A549 (cell line): Measurements from ENCODE around the gene SYNJ2BP. TPM values are rescaled to one million over a fixed set of nuclear protein-coding genes. Genes with fewer than 3 reads are reported as not detected.

Source experiments
- ATAC-seq, 2 experiments: fragments of 200-7000 bp in 1 of 2; fragments of >200 bp in 1 of 2; cut with Nextera tagmentation in 1 of 2; cut with Tn5 transposase in 1 of 2; 3 replicates each; pipeline versions ENCODE4 v1.8.0 to v1.9.1; 2018 to 2020; ENCODE audit warnings: mild to moderate bottlenecking in 1 of 2, moderate library complexity in 1 of 2
- CTCF ChIA-PET: fragments of 300-600 bp; sonication (Branson Sonifier 250); formaldehyde crosslinking; extraction: SDS; loops from one replicate; lab custom pipeline; 2021; ENCODE audit warnings: antibody characterized with exemption, inconsistent platforms; lab: Yijun Ruan, JAX
- POLR2A ChIA-PET: fragments of 350-600 bp; formaldehyde crosslinking; extraction: SDS; loops from one replicate; lab custom pipeline; 2021; ENCODE audit warnings: antibody characterized with exemption, inconsistent platforms; lab: Yijun Ruan, JAX
- DNase-seq, 2 experiments: peaks; one replicate each; pipeline versions ENCODE4 v3.0.0 to v3.0.0-alpha.2; 2011 to 2016; ENCODE audit warnings: low read depth in 1 of 2, low spot score in 1 of 2
- FAIRE-seq: peaks from 2 replicates; lab custom pipeline; 2011; peaks lifted over from hg19 to GRCh38; lab: Jason Lieb, UNC
- H3K27ac ChIP-seq, 2 experiments: fragments of >200 bp; sonication (Bioruptor Twin); formaldehyde crosslinking; 3 replicates each; pipeline ENCODE4 v1.5.1; 2016 to 2017
- H3K4me1 ChIP-seq: fragments of >200 bp; sonication (Bioruptor Twin); formaldehyde crosslinking; 3 replicates; pipeline ENCODE4 v1.6.1; 2016
- H3K4me2 ChIP-seq: fragments of >200 bp; sonication (Bioruptor Twin); formaldehyde crosslinking; 3 replicates; pipeline ENCODE4 v1.6.1; 2016
- H3K4me3 ChIP-seq: fragments of >200 bp; sonication (Bioruptor Twin); formaldehyde crosslinking; 3 replicates; pipeline ENCODE4 v1.5.1; 2016
- H3K9me3 ChIP-seq: fragments of >200 bp; sonication (Bioruptor Twin); formaldehyde crosslinking; 3 replicates; pipeline ENCODE4 v1.6.1; 2016
- ATOH8 ChIP-seq: fragments of 250-450 bp; sonication (Bioruptor Pico); IDR thresholded peaks from 2 replicates; pipeline ENCODE4 v1.5.0; 2020; ENCODE audit warnings: low read depth, mild to moderate bottlenecking, moderate library complexity
- BCL3 ChIP-seq: fragments of >200 bp; sonication (Bioruptor Twin); formaldehyde crosslinking; IDR thresholded peaks from 3 replicates; pipeline ENCODE4 v1.6.1; 2016
- CHD4 ChIP-seq: fragments of 200-600 bp; sonication (generic); IDR thresholded peaks from 2 replicates; pipeline ENCODE4 v1.6.1; 2016; ENCODE audit warnings: antibody characterized with exemption, mild to moderate bottlenecking, borderline replicate concordance
- EHF ChIP-seq: fragments of 250-450 bp; sonication (Bioruptor Pico); IDR thresholded peaks from 2 replicates; pipeline ENCODE4 v1.5.0; 2020; ENCODE audit warnings: mild to moderate bottlenecking
- EP300 ChIP-seq, 2 experiments: fragments of >200 bp; sonication (Bioruptor Twin); formaldehyde crosslinking; IDR thresholded peaks; 2 replicates in 1 of 2; 3 replicates in 1 of 2; pipeline ENCODE4 v1.6.1; 2016 to 2017
- ESRRA ChIP-seq: fragments of 150-350 bp; IDR thresholded peaks from 2 replicates; pipeline ENCODE4 v1.6.1; 2014; ENCODE audit warnings: mild to moderate bottlenecking, low read length, borderline replicate concordance
- FOSL2 ChIP-seq, 2 experiments: fragments of 450-650 bp in 1 of 2; fragments of >200 bp in 1 of 2; sonication (Bioruptor Twin) in 1 of 2; formaldehyde crosslinking; IDR thresholded peaks; 2 replicates each; pipeline versions ENCODE4 v1.5.0 to v1.6.1; 2016 to 2020; ENCODE audit warnings: mild to moderate bottlenecking in 1 of 2, moderate library complexity in 1 of 2
- FOXS1 ChIP-seq: fragments of 250-450 bp; sonication (Bioruptor Pico); IDR thresholded peaks from 2 replicates; pipeline ENCODE4 v1.5.0; 2020; ENCODE audit warnings: mild to moderate bottlenecking, moderate library complexity
- HDAC2 ChIP-seq: fragments of 200-600 bp; sonication (generic); IDR thresholded peaks from 2 replicates; pipeline ENCODE4 v1.6.1; 2016
- HES2 ChIP-seq: fragments of >200 bp; sonication (Bioruptor Twin); formaldehyde crosslinking; IDR thresholded peaks from 2 replicates; pipeline ENCODE4 v1.6.1; 2016
- HEYL ChIP-seq: fragments of 250-450 bp; sonication (Bioruptor Pico); IDR thresholded peaks from 2 replicates; pipeline ENCODE4 v1.8.0; 2021; ENCODE audit warnings: mild to moderate bottlenecking, moderate library complexity
- HOXA7 ChIP-seq: fragments of 250-450 bp; sonication (Bioruptor Pico); IDR thresholded peaks from 2 replicates; pipeline ENCODE4 v1.5.0; 2020; ENCODE audit warnings: mild to moderate bottlenecking, moderate library complexity
- HOXB5 ChIP-seq: fragments of 250-450 bp; sonication (Bioruptor Pico); IDR thresholded peaks from 2 replicates; pipeline ENCODE4 v1.5.0; 2020; ENCODE audit warnings: mild to moderate bottlenecking, moderate library complexity
- JUN ChIP-seq, 2 experiments: fragments of >200 bp; sonication (Bioruptor Twin); formaldehyde crosslinking; IDR thresholded peaks; 2 replicates in 1 of 2; 3 replicates in 1 of 2; pipeline ENCODE4 v1.6.1; 2016 to 2017
- KDM1A ChIP-seq: fragments of 200-600 bp; sonication (generic); IDR thresholded peaks from 2 replicates; pipeline ENCODE4 v1.6.1; 2016; ENCODE audit warnings: low read depth, mild to moderate bottlenecking
- KDM5A ChIP-seq: fragments of 200-600 bp; sonication (generic); IDR thresholded peaks from 2 replicates; pipeline ENCODE4 v1.6.1; 2016; ENCODE audit warnings: antibody characterized with exemption, mild to moderate bottlenecking
- MAFK ChIP-seq: fragments of 450-650 bp; IDR thresholded peaks from 2 replicates; pipeline ENCODE4 v1.6.1; 2014; ENCODE audit not compliant: partially characterized antibody
- MAX ChIP-seq: IDR thresholded peaks from 2 replicates; pipeline ENCODE4 v1.6.1; 2012
- MAZ ChIP-seq: fragments of 150-350 bp; IDR thresholded peaks from 2 replicates; pipeline ENCODE4 v1.6.1; 2014; ENCODE audit warnings: antibody characterized with exemption, low read depth, low read length, borderline replicate concordance
- NFE2L2 ChIP-seq: fragments of 150-350 bp; conservative IDR thresholded peaks from 2 replicates; pipeline ENCODE4 v1.6.1; 2014; ENCODE audit warnings: low read length
- NPAS2 ChIP-seq: fragments of 250-450 bp; sonication (Bioruptor Pico); IDR thresholded peaks from 2 replicates; pipeline ENCODE4 v1.8.0; 2022; ENCODE audit warnings: mild to moderate bottlenecking, moderate library complexity, borderline replicate concordance
- PHF8 ChIP-seq: fragments of 200-600 bp; sonication (generic); IDR thresholded peaks from 2 replicates; pipeline ENCODE4 v1.6.1; 2016; ENCODE audit warnings: low read depth, mild to moderate bottlenecking, antibody characterized with exemption, moderate library complexity, borderline replicate concordance
- POLR2A ChIP-seq: IDR thresholded peaks from 2 replicates; pipeline ENCODE4 v1.6.1; 2012; ENCODE audit warnings: mild to moderate bottlenecking, low read length
- POLR2AphosphoS2 ChIP-seq: conservative IDR thresholded peaks from 2 replicates; pipeline ENCODE4 v1.6.1; 2012; ENCODE audit warnings: low read length, improper control_type of control experiment, inconsistent platforms
- RAD21 ChIP-seq, 2 experiments: fragments of >200 bp in 1 of 2; sonication (Bioruptor Twin) in 1 of 2; formaldehyde crosslinking in 1 of 2; IDR thresholded peaks in 1 of 2; conservative IDR thresholded peaks in 1 of 2; 2 replicates in 1 of 2; 3 replicates in 1 of 2; pipeline ENCODE4 v1.6.1; 2012 to 2018; ENCODE audit warnings: inconsistent platforms in 1 of 2
- SMC3 ChIP-seq: fragments of >200 bp; sonication (Bioruptor Twin); formaldehyde crosslinking; IDR thresholded peaks from 3 replicates; pipeline ENCODE4 v1.6.1; 2018; ENCODE audit warnings: inconsistent platforms
- SREBF2 ChIP-seq: fragments of 450-650 bp; IDR thresholded peaks from 2 replicates; pipeline ENCODE4 v1.6.1; 2014; ENCODE audit warnings: mild to moderate bottlenecking, moderate library complexity
- TP53 ChIP-seq: fragments of 250-450 bp; sonication (Bioruptor Pico); IDR thresholded peaks from 2 replicates; pipeline ENCODE4 v1.5.0; 2021; ENCODE audit warnings: mild to moderate bottlenecking, moderate library complexity
- USF2 ChIP-seq: fragments of 450-650 bp; IDR thresholded peaks from 2 replicates; pipeline ENCODE4 v1.6.1; 2014; ENCODE audit warnings: antibody characterized with exemption
- ZC3H11A ChIP-seq: fragments of 450-650 bp; IDR thresholded peaks from 2 replicates; pipeline ENCODE4 v1.6.1; 2014; ENCODE audit warnings: antibody characterized with exemption, mild to moderate bottlenecking
- ZFP36 ChIP-seq: fragments of 450-650 bp; IDR thresholded peaks from 2 replicates; pipeline ENCODE4 v1.6.1; 2014; ENCODE audit warnings: borderline replicate concordance; ENCODE audit not compliant: partially characterized antibody
- ZNF302 ChIP-seq: fragments of 250-450 bp; sonication (Bioruptor Pico); IDR thresholded peaks from 2 replicates; pipeline ENCODE4 v1.9.0; 2021; ENCODE audit warnings: inconsistent platforms, mild to moderate bottlenecking, moderate library complexity
- ZSCAN20 ChIP-seq: fragments of 250-450 bp; sonication (Bioruptor Pico); IDR thresholded peaks from 2 replicates; pipeline ENCODE4 v1.8.0; 2022; ENCODE audit warnings: mild to moderate bottlenecking, moderate library complexity
- WGBS: methylation state at CpG from one replicate; pipeline ENCODE4 v1.1.6; 2017; ENCODE audit errors: missing lambda C conversion rate; 5-methylcytosine and 5-hydroxymethylcytosine counted together
- polyA minus RNA-seq: library from RNA; depleted of rRNA, polyadenylated mRNA; stranded (reverse); fragments of >200 nt; gene quantifications from 2 replicates; pipeline ENCODE4 v1.2.3, GENCODE V29; 2011; rRNA and poly(A)+ RNA removed
- polyA plus RNA-seq, 4 experiments: library from polyadenylated mRNA; depleted of rRNA in 3 of 4; stranded (reverse); fragments of >200 nt; fragmentation: RNase III in 1 of 4; extraction: RNeasy Plus Mini Kit Qiagen cat#74134 plus additional on column Dnase treatment in 1 of 4; gene quantifications; 2 replicates in 3 of 4; 3 replicates in 1 of 4; pipeline ENCODE4 v1.2.3, GENCODE V29; 2011 to 2017

Gene SYNJ2BP
- polyA plus RNA-seq (2011; rRNA removed) (30.0 and 31.9 TPM in 2 replicates), polyA plus RNA-seq (2017; fragmentation: RNase III; extraction: RNeasy Plus Mini Kit Qiagen cat#74134 plus additional on column Dnase treatment) (13.0 to 14.8 TPM (median 14.0 TPM) in 3 replicates), polyA minus RNA-seq (9.6 and 12.5 TPM in 2 replicates)
- 6.5 and 8.0 TPM in 2 replicates for polyA plus RNA-seq (2012; cell fraction: cytosol; rRNA removed)
- polyA plus RNA-seq (2012; cell fraction: nucleus; rRNA removed): 2.5 and 3.3 TPM in 2 replicates

GRCh38 chr14:70416725-70417349 lies at the start of gene SYNJ2BP:
SYNJ2BP (minus strand) TSS chr14:70417090; CDS start chr14:70416963, 127 bp downstream.
- ChIA-PET POLR2A (no interaction called here), CTCF (interaction anchor here (1.4 kb wide), 1 partner anchor 23 kb away, joined by 3 read pairs; no protein-coding TSS in a partner anchor)
- H3K27ac ChIP-seq: peak within 1 kb of the TSS; percentile 69 to 89
- DNase-seq: peak; percentile 74 to 91
- peak; percentile 72 for FAIRE-seq
- H3K4me2 ChIP-seq: peak within 1 kb of the TSS; percentile 78
- TF ChIP-seq MAFK (no peak), CHD4 (no peak), ZNF302 (0 out of 2 replicates have a peak, but pooled peaks have one; percentile 23), POLR2A (peak; percentile 55), SMC3 (no peak), RAD21 (conservative IDR thresholded peaks at IDR 0.05 in 1 of 2, IDR thresholded peaks at IDR 0.05 in 1 of 2) (no peak), TP53 (CRISPR knock-in tag) (no peak), POLR2AphosphoS2 (no peak), ATOH8 (CRISPR knock-in tag) (no peak), HEYL (CRISPR knock-in tag) (no peak), JUN (IDR thresholded peaks at IDR 0.05) (no peak; a peak in 1 of 5 replicates), MAZ (no peak), KDM1A (no peak), KDM5A (no peak), ZFP36 (no peak), EP300 (IDR thresholded peaks at IDR 0.05) (no peak), HES2 (no peak), HOXA7 (CRISPR knock-in tag) (no peak), MAX (peak; percentile 67), PHF8 (peak; percentile 48; the same call in 1 of the 2 replicates), ESRRA (no peak), HOXB5 (no peak), FOXS1 (CRISPR knock-in tag) (no peak)
- peaks cover 13% of the 10 kb centered on the region; the same call in 2 of the 3 replicates for H3K4me1 ChIP-seq
- peak within 1 kb of the TSS; percentile 66 for H3K4me3 ChIP-seq
- no peaks in the 10 kb centered on the region for H3K9me3 ChIP-seq
- WGBS: 4% methylated on average over 13 of the region's 22 CpGs
- ATAC-seq: peak; percentile 97 to 99

- FAIRE-seq: no peak
- no peak overlapping the region for H3K27ac ChIP-seq
- no peaks in the 10 kb centered on the region for H3K9me3 ChIP-seq
- DNase-seq: no peak
- H3K4me2 ChIP-seq: no peak overlapping the region
- ChIA-PET CTCF (no interaction called here), POLR2A (no interaction called here)
- no peaks in the 10 kb centered on the region for H3K4me1 ChIP-seq
- ATAC-seq: no peak
- 26% methylated on average over 1 of the region's 1 CpG for WGBS
- H3K4me3 ChIP-seq: no peak overlapping the region
- TF ChIP-seq CHD4: no peak
- TF ChIP-seq ZSCAN20 (CRISPR knock-in tag): no peak
- TF ChIP-seq FOSL2 (IDR thresholded peaks at IDR 0.05): no peak
- TF ChIP-seq FOSL2 (CRISPR knock-in tag; IDR thresholded peaks at IDR 0.05): no peak
- no peak for TF ChIP-seq USF2
- no peak for TF ChIP-seq EHF
- TF ChIP-seq MAZ: no peak
- no peak for TF ChIP-seq NPAS2 (CRISPR knock-in tag)
- no peak for TF ChIP-seq ZFP36
- no peak for TF ChIP-seq NFE2L2
- no peak for TF ChIP-seq HEYL (CRISPR knock-in tag)
- TF ChIP-seq KDM1A: no peak
- TF ChIP-seq EP300 (IDR thresholded peaks at IDR 0.05): no peak
- no peak for TF ChIP-seq SREBF2
- TF ChIP-seq BCL3: no peak
- TF ChIP-seq HDAC2: no peak
- TF ChIP-seq KDM5A: no peak
- no peak for TF ChIP-seq ZC3H11A
Measured at GRCh38 chr14:70454731-70455130, 37.8 kb upstream of the SYNJ2BP start.
